Epithelial cell of esophagus (primary cell): ENCODE data around the gene PNCK.
A peak's percentile ranks its signal among the peaks of the same experiment; 100 is the strongest.

ENCODE experiments used
- DNase-seq: peaks from one replicate; pipeline ENCODE4 v3.0.0; 2010; ENCODE audit warnings: low read depth
- H3K4me3 ChIP-seq: 2 replicates; pipeline ENCODE4 v1.5.1; 2011; ENCODE audit warnings: mild to moderate bottlenecking, low read length, control low read depth
- TF ChIP-seq, protein P1 (sequence below): IDR thresholded peaks from 2 replicates; pipeline ENCODE4 v1.5.1; 2011; ENCODE audit warnings: low read depth, mild to moderate bottlenecking, low read length, control low read depth, inconsistent platforms; ENCODE audit not compliant: insufficient read depth; ENCODE audit errors: missing control alignments

Gene PNCK

GRCh38 chrX:153644356-153645125, 29.1 kb downstream of the PNCK start:
- TF ChIP-seq, protein P1, sequence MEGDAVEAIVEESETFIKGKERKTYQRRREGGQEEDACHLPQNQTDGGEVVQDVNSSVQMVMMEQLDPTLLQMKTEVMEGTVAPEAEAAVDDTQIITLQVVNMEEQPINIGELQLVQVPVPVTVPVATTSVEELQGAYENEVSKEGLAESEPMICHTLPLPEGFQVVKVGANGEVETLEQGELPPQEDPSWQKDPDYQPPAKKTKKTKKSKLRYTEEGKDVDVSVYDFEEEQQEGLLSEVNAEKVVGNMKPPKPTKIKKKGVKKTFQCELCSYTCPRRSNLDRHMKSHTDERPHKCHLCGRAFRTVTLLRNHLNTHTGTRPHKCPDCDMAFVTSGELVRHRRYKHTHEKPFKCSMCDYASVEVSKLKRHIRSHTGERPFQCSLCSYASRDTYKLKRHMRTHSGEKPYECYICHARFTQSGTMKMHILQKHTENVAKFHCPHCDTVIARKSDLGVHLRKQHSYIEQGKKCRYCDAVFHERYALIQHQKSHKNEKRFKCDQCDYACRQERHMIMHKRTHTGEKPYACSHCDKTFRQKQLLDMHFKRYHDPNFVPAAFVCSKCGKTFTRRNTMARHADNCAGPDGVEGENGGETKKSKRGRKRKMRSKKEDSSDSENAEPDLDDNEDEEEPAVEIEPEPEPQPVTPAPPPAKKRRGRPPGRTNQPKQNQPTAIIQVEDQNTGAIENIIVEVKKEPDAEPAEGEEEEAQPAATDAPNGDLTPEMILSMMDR: no peak

GRCh38 chrX:153643431-153644351, 29.9 kb downstream of the PNCK start:
- TF ChIP-seq, protein P1: no peak
- peak; percentile 24 for DNase-seq
- peak overlapping the region; percentile 23 for H3K4me3 ChIP-seq

More at GRCh38 chrX:153644356-153645125, 29.1 kb downstream of the PNCK start:
- no peak overlapping the region for H3K4me3 ChIP-seq
- DNase-seq: no peak

DNA sequence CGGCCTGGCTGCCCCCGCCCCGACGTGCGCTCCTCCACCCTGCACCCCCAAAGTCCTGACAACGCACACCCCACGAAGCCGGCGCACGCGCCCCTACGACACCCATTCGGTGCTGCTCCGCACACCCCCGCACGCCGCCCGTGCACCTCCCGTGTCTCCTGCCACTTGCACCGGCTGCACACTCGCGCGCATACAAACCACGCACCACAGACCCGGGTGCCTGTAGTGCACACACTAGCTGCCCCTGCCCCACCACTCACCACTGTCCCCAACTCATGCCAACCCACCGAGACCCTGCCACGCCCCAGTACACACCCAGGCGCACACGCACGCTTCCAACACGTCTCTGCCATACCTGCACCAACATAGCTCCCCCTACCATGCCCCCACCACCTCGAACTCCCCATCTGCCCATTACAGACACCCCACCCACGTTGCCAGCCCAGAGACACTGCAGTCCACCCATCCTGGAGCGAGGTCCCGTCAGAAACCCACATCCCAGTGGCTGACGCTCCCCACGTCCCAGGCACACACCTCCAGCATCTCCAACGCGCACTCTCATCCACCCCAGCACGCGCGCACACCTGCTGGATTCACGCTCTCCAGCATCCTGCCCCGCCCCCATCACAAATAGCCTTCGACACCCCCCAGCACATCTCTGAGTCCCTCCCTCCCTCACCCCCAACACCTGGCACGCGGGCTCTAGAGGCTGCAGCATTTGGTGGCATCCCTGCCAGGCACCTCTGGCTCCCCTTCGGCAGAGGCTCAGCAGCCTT, 30.8 kb downstream of the PNCK start:
- TF ChIP-seq, protein P1: no peak
- H3K4me3 ChIP-seq: no peak overlapping the region
- DNase-seq: no peak

- H3K4me3 ChIP-seq: no peak overlapping the region
- DNase-seq: no peak
- TF ChIP-seq, protein P1: no peak
These were observed 31.5 kb downstream of the PNCK start for GRCh38 chrX:153642051-153642654.

DNA sequence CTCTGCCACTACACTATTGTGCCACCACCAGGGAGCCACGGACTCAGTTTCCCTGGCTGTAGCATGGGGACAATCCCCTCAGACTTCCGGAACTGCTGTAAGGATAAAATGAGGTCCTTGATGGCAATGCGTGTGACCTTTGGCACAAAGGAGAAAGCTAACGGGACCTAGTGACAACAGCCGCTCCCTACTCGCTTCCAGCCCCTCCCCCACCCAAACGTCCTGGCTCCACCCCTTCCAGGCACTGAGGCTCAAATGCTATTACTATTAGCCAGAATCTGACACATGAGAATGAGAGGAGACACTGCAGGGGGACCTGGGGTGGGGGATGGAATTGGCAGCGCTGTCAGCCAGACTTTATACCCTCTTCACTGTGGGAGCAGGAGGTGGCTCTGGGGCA, 32.0 kb downstream of the PNCK start:
- DNase-seq: no peak
- no peak overlapping the region for H3K4me3 ChIP-seq
- TF ChIP-seq, protein P1: no peak
